Astrocyte (in vitro differentiated cells and primary cell): ENCODE measurements around the gene STX11.

Source experiments
- EZH2 ChIP-seq: IDR thresholded peaks from 2 replicates; pipeline ENCODE4 v1.6.1; 2012; ENCODE audit warnings: mild to moderate bottlenecking, low read length, inconsistent platforms; ENCODE audit not compliant: insufficient read depth
- TF ChIP-seq, protein P1 (sequence below): IDR thresholded peaks from 2 replicates; pipeline ENCODE4 v1.5.1; 2011; ENCODE audit warnings: low read depth, mild to moderate bottlenecking, inconsistent platforms, low read length, moderate library complexity; ENCODE audit not compliant: insufficient read depth

DNA sequence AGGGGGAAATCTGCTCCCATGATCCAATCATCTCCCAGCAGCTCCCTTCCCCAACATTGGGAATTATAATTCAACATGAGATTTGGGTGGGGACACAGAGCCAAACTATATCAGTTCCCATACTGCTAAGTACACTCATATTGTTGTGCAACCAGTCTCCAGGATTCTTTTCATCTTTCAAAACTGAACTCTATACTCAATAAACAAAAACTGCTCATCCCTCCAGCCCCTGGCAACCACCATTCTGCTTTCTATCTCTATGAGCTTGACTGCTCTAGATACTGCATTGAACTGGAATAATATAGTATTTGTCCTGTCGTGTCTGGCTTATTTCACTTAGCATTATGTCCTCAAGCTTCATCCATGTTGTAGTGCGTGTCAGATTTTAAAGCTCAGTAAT is 42.9 kb downstream of the STX11 start:
- TF ChIP-seq EZH2, result no peak
- TF ChIP-seq, protein P1, sequence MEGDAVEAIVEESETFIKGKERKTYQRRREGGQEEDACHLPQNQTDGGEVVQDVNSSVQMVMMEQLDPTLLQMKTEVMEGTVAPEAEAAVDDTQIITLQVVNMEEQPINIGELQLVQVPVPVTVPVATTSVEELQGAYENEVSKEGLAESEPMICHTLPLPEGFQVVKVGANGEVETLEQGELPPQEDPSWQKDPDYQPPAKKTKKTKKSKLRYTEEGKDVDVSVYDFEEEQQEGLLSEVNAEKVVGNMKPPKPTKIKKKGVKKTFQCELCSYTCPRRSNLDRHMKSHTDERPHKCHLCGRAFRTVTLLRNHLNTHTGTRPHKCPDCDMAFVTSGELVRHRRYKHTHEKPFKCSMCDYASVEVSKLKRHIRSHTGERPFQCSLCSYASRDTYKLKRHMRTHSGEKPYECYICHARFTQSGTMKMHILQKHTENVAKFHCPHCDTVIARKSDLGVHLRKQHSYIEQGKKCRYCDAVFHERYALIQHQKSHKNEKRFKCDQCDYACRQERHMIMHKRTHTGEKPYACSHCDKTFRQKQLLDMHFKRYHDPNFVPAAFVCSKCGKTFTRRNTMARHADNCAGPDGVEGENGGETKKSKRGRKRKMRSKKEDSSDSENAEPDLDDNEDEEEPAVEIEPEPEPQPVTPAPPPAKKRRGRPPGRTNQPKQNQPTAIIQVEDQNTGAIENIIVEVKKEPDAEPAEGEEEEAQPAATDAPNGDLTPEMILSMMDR, result no peak
